SK-N-SH (cell line): ENCODE measurements around the gene ATP8A1. TPM values are rescaled to one million over a fixed set of nuclear protein-coding genes. Genes with fewer than 3 reads are reported as not detected.

ENCODE experiments used
- CTCF ChIA-PET: fragments of 300-600, 350-600 bp; formaldehyde crosslinking; extraction: SDS; loops from one replicate; lab custom pipeline; 2021; lab: Yijun Ruan, JAX
- POLR2A ChIA-PET: fragments of 350-600 bp; sonication (Branson Sonifier 250); formaldehyde crosslinking; extraction: SDS; loops from one replicate; lab custom pipeline; 2020; ENCODE audit warnings: antibody characterized with exemption, inconsistent platforms; lab: Yijun Ruan, JAX
- DNase-seq: peaks from one replicate; pipeline ENCODE4 v3.0.0; 2012
- H2AFZ ChIP-seq: fragments of 200-600 bp; sonication (generic); 2 replicates; pipeline ENCODE4 v1.8.1; 2016; ENCODE audit warnings: antibody characterized with exemption, mild to moderate bottlenecking, low read depth
- H3F3A ChIP-seq: fragments of 200-600 bp; sonication (generic); replicated peaks from 2 replicates; pipeline ENCODE3; 2016; ENCODE audit warnings: antibody characterized with exemption, mild to moderate bottlenecking; ENCODE audit not compliant: insufficient read depth
- H3K27ac ChIP-seq, 2 experiments: fragments of 200-500 bp in 1 of 2; fragments of 200-600 bp in 1 of 2; sonication (Bioruptor generic) in 1 of 2; sonication (generic), shearing (Covaris generic) in 1 of 2; 2 replicates each; pipeline versions ENCODE4 v1.5.1 to v1.6.1; 2014 to 2016; ENCODE audit warnings: low read depth in 2 of 2, inconsistent platforms in 1 of 2, low read length in 1 of 2, mild to moderate bottlenecking in 1 of 2, mixed read lengths in 1 of 2
- H3K27me3 ChIP-seq: fragments of 200-600 bp; sonication (generic), shearing (Covaris generic); 2 replicates; pipeline ENCODE4 v1.6.1; 2016; ENCODE audit warnings: mixed run types; ENCODE audit not compliant: insufficient read depth
- H3K36me3 ChIP-seq, 2 experiments: fragments of 200-500 bp in 1 of 2; fragments of 200-600 bp in 1 of 2; sonication (Bioruptor generic) in 1 of 2; sonication (generic) in 1 of 2; replicated peaks in 1 of 2; 2 replicates each; pipeline versions ENCODE3 to v1.5.1; 2014 to 2016; ENCODE audit warnings: low read length in 1 of 2, mild to moderate bottlenecking in 1 of 2; ENCODE audit not compliant: insufficient read depth in 2 of 2, control insufficient read depth in 1 of 2
- H3K4me1 ChIP-seq, 2 experiments: fragments of 200-500 bp in 1 of 2; fragments of 200-600 bp in 1 of 2; sonication (Bioruptor generic) in 1 of 2; sonication (generic), shearing (Covaris generic) in 1 of 2; 2 replicates each; pipeline versions ENCODE4 v1.5.1 to v1.6.1; 2014 to 2016; ENCODE audit warnings: low read depth in 1 of 2, low read length in 1 of 2, mixed run types in 1 of 2; ENCODE audit not compliant: insufficient read depth in 2 of 2, control insufficient read depth in 1 of 2
- H3K4me2 ChIP-seq: fragments of 200-600 bp; sonication (generic), shearing (Covaris generic); 2 replicates; pipeline ENCODE4 v1.6.1; 2017; ENCODE audit warnings: mixed run types
- H3K4me3 ChIP-seq, 2 experiments: fragments of 200-500 bp in 1 of 2; fragments of 200-600 bp in 1 of 2; sonication (Bioruptor generic) in 1 of 2; sonication (generic), shearing (Covaris generic) in 1 of 2; 2 replicates each; pipeline versions ENCODE4 v1.5.1 to v1.8.1; 2014 to 2016; ENCODE audit warnings: low read depth in 2 of 2, inconsistent platforms in 1 of 2, low read length in 1 of 2, mild to moderate bottlenecking in 1 of 2, mixed read lengths in 1 of 2, moderate library complexity in 1 of 2
- H3K79me2 ChIP-seq: fragments of 200-600 bp; sonication (generic); 2 replicates; pipeline ENCODE4 v1.8.1; 2017; ENCODE audit warnings: mild to moderate bottlenecking; ENCODE audit not compliant: insufficient read depth
- H3K9ac ChIP-seq: fragments of 200-600 bp; sonication (generic); 2 replicates; pipeline ENCODE4 v1.6.1; 2017; ENCODE audit warnings: mixed run types
- H3K9me2 ChIP-seq: fragments of 200-600 bp; sonication (generic); 2 replicates; pipeline ENCODE4 v1.6.1; 2017; ENCODE audit warnings: mixed run types
- H3K9me3 ChIP-seq: fragments of 200-600 bp; sonication (generic); 2 replicates; pipeline ENCODE4 v1.6.1; 2017; ENCODE audit warnings: mixed run types, mild to moderate bottlenecking, moderate library complexity
- H4K20me1 ChIP-seq: fragments of 200-600 bp; sonication (generic); 2 replicates; pipeline ENCODE4 v1.6.1; 2017; ENCODE audit warnings: mild to moderate bottlenecking, mixed run types; ENCODE audit not compliant: insufficient read depth
- CHD2 ChIP-seq: fragments of 150-350 bp; IDR thresholded peaks from 2 replicates; pipeline ENCODE4 v1.6.1; 2018; ENCODE audit warnings: low read length; ENCODE audit not compliant: partially characterized antibody
- ELF1 ChIP-seq: IDR thresholded peaks from 2 replicates; pipeline ENCODE4 v1.4.0; 2012
- EZH2phosphoT487 ChIP-seq: fragments of 200-600 bp; sonication (generic); IDR thresholded peaks from 2 replicates; pipeline ENCODE4 v1.6.1; 2017; ENCODE audit warnings: low read depth, mixed run types, mild to moderate bottlenecking, antibody characterized with exemption, moderate library complexity, borderline replicate concordance
- FOSL2 ChIP-seq: IDR thresholded peaks from 2 replicates; pipeline ENCODE4 v1.4.0; 2012; ENCODE audit warnings: low read depth, mild to moderate bottlenecking, moderate library complexity, borderline replicate concordance
- GATA2 ChIP-seq: sonication (generic); formaldehyde crosslinking; IDR thresholded peaks from 2 replicates; pipeline ENCODE4 v1.5.0; 2020; ENCODE audit warnings: mild to moderate bottlenecking, missing genetic modification reagents
- MEF2A ChIP-seq: IDR thresholded peaks from 2 replicates; pipeline ENCODE4 v1.4.0; 2012; ENCODE audit warnings: low read depth, borderline replicate concordance
- MXI1 ChIP-seq: IDR thresholded peaks from 2 replicates; pipeline ENCODE4 v1.6.1; 2012; ENCODE audit warnings: mild to moderate bottlenecking, low read depth, low read length, improper control_type of control experiment
- NFIC ChIP-seq: IDR thresholded peaks from 2 replicates; pipeline ENCODE4 v1.4.0; 2012; ENCODE audit warnings: borderline replicate concordance
- NRF1 ChIP-seq: IDR thresholded peaks from 2 replicates; pipeline ENCODE4 v1.6.1; 2012; ENCODE audit warnings: low read depth, mild to moderate bottlenecking, low read length
- RAD21 ChIP-seq: IDR thresholded peaks from 2 replicates; pipeline ENCODE4 v1.6.1; 2012; ENCODE audit warnings: mild to moderate bottlenecking, low read length
- RCOR1 ChIP-seq: fragments of 150-350 bp; IDR thresholded peaks from 2 replicates; pipeline ENCODE4 v1.6.1; 2017; ENCODE audit warnings: antibody characterized with exemption, low read length
- REST ChIP-seq: IDR thresholded peaks from 2 replicates; pipeline ENCODE4 v1.6.1; 2012; ENCODE audit warnings: mild to moderate bottlenecking, low read depth, low read length, moderate library complexity
- RXRA ChIP-seq: IDR thresholded peaks from 2 replicates; pipeline ENCODE4 v1.4.0; 2012; ENCODE audit warnings: low read depth, mild to moderate bottlenecking, borderline replicate concordance
- SMC3 ChIP-seq: IDR thresholded peaks from 2 replicates; pipeline ENCODE4 v1.6.1; 2012; ENCODE audit warnings: low read depth, low read length, improper control_type of control experiment
- TAF1 ChIP-seq: IDR thresholded peaks from 2 replicates; pipeline ENCODE4 v1.6.1; 2012; ENCODE audit warnings: low read depth, mild to moderate bottlenecking, low read length, moderate library complexity, borderline replicate concordance
- TCF12 ChIP-seq: IDR thresholded peaks from 2 replicates; pipeline ENCODE4 v1.4.0; 2012
- TEAD4 ChIP-seq: IDR thresholded peaks from 2 replicates; pipeline ENCODE4 v1.4.0; 2012; ENCODE audit warnings: mild to moderate bottlenecking, borderline replicate concordance; ENCODE audit not compliant: insufficient read depth
- ZBTB33 ChIP-seq: IDR thresholded peaks from 2 replicates; pipeline ENCODE4 v1.4.0; 2012; ENCODE audit warnings: low read depth, borderline replicate concordance
- WGBS: methylation state at CpG from one replicate; pipeline ENCODE4 v1.1.6; 2017; ENCODE audit warnings: low lambda C conversion rate; 5-methylcytosine and 5-hydroxymethylcytosine counted together
- polyA plus RNA-seq, 3 experiments: library from polyadenylated mRNA; depleted of rRNA; stranded (reverse); fragments of >200 nt; gene quantifications; 2 replicates each; pipeline ENCODE4 v1.2.3, GENCODE V29; 2012

ATP8A1 gene
- polyA plus RNA-seq, 1 of the 3 experiments (the other 2 are of a cell fraction), result 0.38 TPM

- H3K4me2 ChIP-seq, result no peak overlapping the region
- no peaks in the 10 kb centered on the region for H4K20me1 ChIP-seq
- H2AFZ ChIP-seq, result no peak overlapping the region
- CTCF ChIA-PET, result interaction anchor here (0.9 to 1.1 kb wide), 2 partner anchors 88 to 103 kb away, joined by 3 read pairs; no protein-coding TSS in a partner anchor
- no peak for TF ChIP-seq NRF1
- TF ChIP-seq SMC3, result no peak
- TF ChIP-seq TCF12, result no peak
- no peak for TF ChIP-seq RAD21
- TF ChIP-seq, all 33 proteins: peak for 0
- H3K27me3 ChIP-seq, result no peaks in the 10 kb centered on the region
- H3K4me1 ChIP-seq, result no peaks in the 10 kb centered on the region
- no peak overlapping the region for H3K9ac ChIP-seq
- H3F3A ChIP-seq, result no peaks in the 10 kb centered on the region
- DNase-seq, result no peak
- H3K79me2 ChIP-seq, result no peaks in the 10 kb centered on the region
- no peak overlapping the region for H3K4me3 ChIP-seq
- no peaks in the 10 kb centered on the region for H3K36me3 ChIP-seq
- no peak overlapping the region for H3K27ac ChIP-seq
- H3K9me3 ChIP-seq, result no peaks in the 10 kb centered on the region
- 38% methylated on average over 3 of the region's 3 CpGs for WGBS
- no peaks in the 10 kb centered on the region for H3K9me2 ChIP-seq
- POLR2A ChIA-PET, result no interaction called here
These were observed 182.5 kb downstream of the ATP8A1 start for GRCh38 chr4:42474406-42474805.

GRCh38 chr4:42473071-42473684, 183.7 kb downstream of the ATP8A1 start:
- CTCF ChIA-PET, result interaction anchor here (1.2 kb wide), 1 partner anchor 43 kb away, joined by 3 read pairs; no protein-coding TSS in a partner anchor
- 83% methylated on average over 3 of the region's 3 CpGs for WGBS
- DNase-seq, result no peak

GRCh38 chr4:42471896-42472295, 185.0 kb downstream of the ATP8A1 start:
- 60% methylated on average over 3 of the region's 3 CpGs for WGBS
- H3K36me3 ChIP-seq, result no peaks in the 10 kb centered on the region
- no peaks in the 10 kb centered on the region for H3K79me2 ChIP-seq
- H3K27ac ChIP-seq, result no peak overlapping the region
- H3K27me3 ChIP-seq, result no peaks in the 10 kb centered on the region
- H3K9me3 ChIP-seq, result no peaks in the 10 kb centered on the region
- H3K4me3 ChIP-seq, result no peak overlapping the region
- H2AFZ ChIP-seq, result no peak overlapping the region
- H3K4me1 ChIP-seq, result no peaks in the 10 kb centered on the region
- CTCF ChIA-PET, result interaction anchor here (0.8 kb wide), 1 partner anchor 8 kb away, joined by 3 read pairs; no protein-coding TSS in a partner anchor
- no peaks in the 10 kb centered on the region; the same call in 1 of the 2 replicates for H3K9me2 ChIP-seq
- POLR2A ChIA-PET, result no interaction called here
- no peaks in the 10 kb centered on the region for H4K20me1 ChIP-seq
- H3K9ac ChIP-seq, result no peak overlapping the region
- H3K4me2 ChIP-seq, result no peak overlapping the region
- no peaks in the 10 kb centered on the region for H3F3A ChIP-seq
- no peak for DNase-seq
- TF ChIP-seq RCOR1 (no peak), GATA2 (CRISPR knock-in tag) (no peak), NFIC (no peak), CHD2 (no peak), MXI1 (no peak), REST (no peak), MEF2A (no peak), ZBTB33 (no peak), TAF1 (no peak), FOSL2 (no peak), TEAD4 (no peak), EZH2phosphoT487 (no peak)

More at GRCh38 chr4:42473071-42473684, 183.7 kb downstream of the ATP8A1 start:
- H2AFZ ChIP-seq, result no peak overlapping the region
- H3K9me3 ChIP-seq, result no peaks in the 10 kb centered on the region
- no peak overlapping the region for H3K4me2 ChIP-seq
- H3K9me2 ChIP-seq, result no peaks in the 10 kb centered on the region
- no peaks in the 10 kb centered on the region for H3K27me3 ChIP-seq
- H3K4me3 ChIP-seq, result no peak overlapping the region
- no peak overlapping the region for H3K9ac ChIP-seq
- no peaks in the 10 kb centered on the region for H3K4me1 ChIP-seq
- POLR2A ChIA-PET, result interaction anchor here (1.0 kb wide), 1 partner anchor 115 kb away, joined by 3 read pairs; no protein-coding TSS in a partner anchor
- TF ChIP-seq ELF1 (no peak), RXRA (no peak), NFIC (no peak)
- H3F3A ChIP-seq, result no peaks in the 10 kb centered on the region
- H3K27ac ChIP-seq, result no peak overlapping the region
- no peaks in the 10 kb centered on the region for H3K79me2 ChIP-seq
- H3K36me3 ChIP-seq, result no peaks in the 10 kb centered on the region
- no peaks in the 10 kb centered on the region for H4K20me1 ChIP-seq
